Right renal cortex interstitium (tissue), 3 donors: ENCODE data around the gene PRF1. TPM values are rescaled to one million over a fixed set of nuclear protein-coding genes. Genes with fewer than 3 reads are reported as not detected.
"Not testable (repeated sequence)": the region's sequence is repeated elsewhere in the genome, so short reads cannot be mapped to it uniquely, and the experiment has no call there.

Experiments
- DNase-seq, 3 donors: peaks; one replicate each; pipeline ENCODE4 v3.0.0-alpha.2; 2013; ENCODE audit warnings: low read depth in 3 of 3, low spot score in 2 of 3
- polyA plus RNA-seq, 3 donors: library from polyadenylated mRNA; unstranded; fragments of 120-200 nt; gene quantifications; one replicate each; pipeline ENCODE4 v1.2.1, GENCODE V29; 2013; ENCODE audit not compliant: insufficient read length in 3 of 3

Gene PRF1
- polyA plus RNA-seq, result under 1 TPM; 0.72 to 0.82 (median 0.79) TPM

DNA sequence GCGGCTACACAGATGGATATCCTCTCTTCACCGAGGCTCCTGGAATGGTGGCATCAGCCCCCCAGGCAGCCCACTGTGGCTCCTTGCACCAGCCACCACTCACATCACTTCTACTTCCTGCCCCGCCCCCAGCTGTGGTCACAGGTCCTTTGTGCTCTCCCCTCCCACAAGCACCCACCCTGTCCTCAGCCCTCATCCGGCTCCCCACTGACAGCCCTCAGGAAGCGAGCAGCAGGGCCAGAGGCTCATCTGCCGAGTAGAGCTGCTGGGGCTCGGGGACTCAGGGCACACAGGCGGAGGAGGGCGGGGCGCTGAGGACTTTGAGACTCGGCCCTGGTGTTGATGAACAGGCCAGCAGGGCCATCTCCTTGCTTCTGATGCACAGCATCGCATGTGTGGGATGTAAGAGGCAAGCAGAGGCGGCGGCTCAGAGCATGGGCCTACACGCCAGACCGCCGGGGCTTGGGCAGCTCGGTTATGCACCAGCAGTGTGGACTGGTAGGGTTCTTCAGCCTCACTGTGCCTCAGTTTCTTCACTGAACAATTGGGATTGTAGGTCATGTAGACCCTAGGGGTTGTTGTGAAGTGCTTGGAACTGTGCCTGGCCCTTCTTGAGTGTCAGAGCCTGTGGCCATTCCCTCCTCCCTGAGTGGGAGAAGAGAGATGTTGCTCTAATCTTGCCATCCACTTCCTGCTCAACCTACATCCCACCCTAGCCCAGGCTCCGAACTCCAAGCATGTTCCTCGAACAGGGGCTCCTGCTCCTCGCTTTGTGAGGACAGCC lies at the start of gene PRF1:
PRF1 (minus strand) TSS at position 77 of the 784 bp plus-strand sequence. CDS start 1,839 bp downstream, outside the sequence.
- DNase-seq, result no peak

DNA sequence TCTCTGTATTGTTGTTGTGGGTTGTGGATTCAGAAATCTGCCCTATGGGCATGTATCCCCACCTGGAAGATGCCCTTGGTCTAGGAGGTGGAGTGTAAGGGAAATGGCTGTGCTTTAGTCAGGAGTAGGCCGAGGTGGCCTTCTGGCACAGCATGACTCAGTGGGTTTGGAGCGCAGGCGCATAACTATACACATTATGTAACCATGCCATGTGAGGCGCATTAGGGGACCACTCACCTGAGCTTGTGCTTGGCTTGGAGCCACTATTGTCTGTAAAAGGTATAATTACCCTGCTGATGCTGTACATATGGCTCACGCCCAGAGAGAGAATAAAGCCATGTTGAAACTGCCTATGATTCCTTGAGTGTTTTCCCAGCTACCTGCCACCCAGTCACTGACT lies 49.1 kb upstream of the PRF1 start:
- no peak for DNase-seq

DNA sequence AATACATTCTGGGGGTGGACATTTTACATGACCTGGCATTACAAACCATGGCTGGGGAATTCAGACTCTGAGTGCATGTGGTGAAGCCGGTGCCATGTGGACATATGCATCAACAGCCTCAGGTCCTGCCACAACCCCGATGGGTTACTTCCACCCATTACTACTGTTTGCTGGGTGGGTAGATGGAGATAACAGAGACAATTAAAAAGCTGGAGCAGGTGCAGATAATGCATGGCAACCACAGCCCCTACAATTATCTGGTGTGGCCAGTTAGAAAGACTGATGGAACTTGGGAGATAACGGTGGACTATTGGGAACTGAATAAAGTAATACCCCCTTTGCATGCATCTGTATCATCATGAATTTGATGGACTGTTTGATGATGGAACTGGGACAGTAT lies 48.2 kb upstream of the PRF1 start:
- DNase-seq, result no peak

DNA sequence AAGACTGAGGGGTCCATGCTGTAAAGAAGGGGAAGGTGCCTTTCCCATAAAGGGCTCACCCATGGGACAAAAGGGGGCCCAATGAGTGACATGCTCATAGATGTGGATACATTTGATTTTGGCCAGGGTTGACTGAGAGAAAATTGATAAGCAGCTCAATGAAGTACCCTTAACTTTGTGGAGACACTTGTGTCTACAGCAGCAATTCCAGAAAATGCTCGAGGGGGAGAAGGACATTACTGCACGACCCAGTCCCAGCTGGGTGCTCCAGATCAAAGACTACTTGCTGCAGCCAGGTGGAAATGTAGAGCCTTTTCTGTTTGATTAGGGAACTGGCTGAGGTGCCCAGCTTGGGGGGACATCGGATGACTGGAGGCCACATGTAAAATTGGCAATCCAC lies 47.6 kb upstream of the PRF1 start:
- DNase-seq, result no peak

DNA sequence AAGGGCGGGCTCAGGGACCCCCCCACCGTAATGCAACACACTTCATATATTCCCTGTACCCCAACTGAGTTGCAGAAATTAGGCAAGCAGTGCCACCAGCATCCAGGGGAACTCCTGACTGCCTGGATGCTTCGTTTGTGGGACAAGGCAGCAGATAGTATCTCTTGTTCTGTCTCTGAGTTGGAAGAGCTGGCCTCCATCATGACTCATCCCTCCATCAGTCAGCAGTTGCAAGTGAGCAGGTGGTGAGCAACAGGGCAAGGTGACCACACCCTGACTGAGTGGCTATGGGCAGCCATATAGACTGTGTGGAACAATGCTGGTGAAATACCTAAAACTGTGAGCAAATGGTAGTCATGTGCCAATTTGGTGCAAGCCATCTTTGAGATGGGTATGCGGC lies 47.0 kb upstream of the PRF1 start:
- no peak for DNase-seq

DNA sequence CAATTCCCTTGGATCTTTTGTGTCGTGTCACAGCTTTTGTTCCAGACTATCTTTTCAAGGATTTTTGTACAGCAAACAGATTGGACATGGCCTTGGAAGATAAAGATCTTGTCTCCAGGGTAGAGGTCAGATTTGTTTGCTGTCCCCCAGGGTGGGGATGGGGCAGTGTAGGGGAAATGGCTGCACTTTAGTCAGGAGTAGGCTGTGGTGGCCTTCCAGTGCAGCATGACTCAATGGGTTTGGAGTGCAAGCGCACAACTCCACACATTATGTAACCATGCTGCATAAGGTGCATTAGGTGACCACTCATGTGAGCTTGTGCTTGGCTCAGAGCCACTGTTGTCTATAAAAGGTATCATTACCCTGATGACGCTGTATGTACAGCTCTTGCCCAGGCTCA lies 45.9 kb upstream of the PRF1 start:
- no peak for DNase-seq

DNA sequence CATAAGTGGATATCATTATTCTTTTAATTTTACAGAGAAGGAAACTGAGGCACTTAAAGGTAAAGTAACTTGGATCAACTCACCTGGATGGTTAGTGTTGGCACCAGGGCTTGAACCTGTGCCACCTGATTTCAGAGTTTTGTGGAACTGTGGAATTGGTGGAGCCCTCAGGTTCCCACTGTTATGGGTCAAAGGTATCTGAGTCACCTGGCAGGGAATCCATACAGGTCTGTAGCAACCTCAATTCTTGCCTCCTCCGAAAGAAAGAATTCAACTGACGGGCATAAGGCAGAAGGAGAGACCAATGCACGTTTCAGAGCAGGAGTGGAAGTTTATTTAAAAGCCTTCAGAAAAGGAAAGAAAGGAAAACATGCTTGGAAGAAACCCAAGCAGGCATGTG lies 44.5 kb upstream of the PRF1 start:
- no peak for DNase-seq

DNA sequence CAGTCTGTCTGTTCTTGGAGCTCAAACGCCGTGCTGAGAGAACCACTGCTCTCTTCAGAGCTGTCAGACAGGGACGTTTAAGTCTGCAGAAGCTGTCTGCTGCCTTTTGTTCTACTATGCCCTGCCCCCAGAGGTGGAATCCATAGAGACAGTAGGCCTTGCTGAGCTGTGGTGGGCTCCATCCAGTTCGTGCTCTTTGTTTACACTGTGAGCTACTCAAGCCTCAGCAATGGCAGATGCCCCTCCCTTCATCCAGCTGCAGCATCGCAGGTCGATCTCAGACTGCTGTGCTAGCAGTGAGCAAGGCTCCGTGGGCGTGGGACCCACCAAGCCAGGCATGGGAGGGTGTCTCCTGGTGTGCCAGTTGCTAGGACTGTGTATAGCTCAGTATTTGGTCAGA lies 42.4 kb upstream of the PRF1 start:
- DNase-seq, result not testable (repeated sequence)

DNA sequence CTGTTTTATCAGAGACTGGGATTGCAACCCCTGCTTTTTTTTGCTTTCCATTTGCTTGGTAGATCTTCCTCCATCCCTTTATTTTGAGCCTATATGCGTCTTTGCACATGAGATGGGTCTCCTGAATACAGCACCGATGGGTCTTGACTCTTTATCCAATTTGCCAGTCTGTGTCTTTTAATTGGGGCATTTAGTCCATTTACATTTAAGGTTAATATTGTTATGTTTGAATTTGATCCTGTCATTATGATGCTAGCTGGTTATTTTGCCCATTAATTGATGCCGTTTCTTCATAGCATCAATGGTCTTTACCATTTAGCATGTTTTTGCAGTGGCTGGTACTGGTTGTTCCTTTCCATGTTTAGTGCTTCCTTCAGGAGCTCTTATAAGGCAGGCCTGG lies 40.7 kb upstream of the PRF1 start:
- DNase-seq, result not testable (repeated sequence)

DNA sequence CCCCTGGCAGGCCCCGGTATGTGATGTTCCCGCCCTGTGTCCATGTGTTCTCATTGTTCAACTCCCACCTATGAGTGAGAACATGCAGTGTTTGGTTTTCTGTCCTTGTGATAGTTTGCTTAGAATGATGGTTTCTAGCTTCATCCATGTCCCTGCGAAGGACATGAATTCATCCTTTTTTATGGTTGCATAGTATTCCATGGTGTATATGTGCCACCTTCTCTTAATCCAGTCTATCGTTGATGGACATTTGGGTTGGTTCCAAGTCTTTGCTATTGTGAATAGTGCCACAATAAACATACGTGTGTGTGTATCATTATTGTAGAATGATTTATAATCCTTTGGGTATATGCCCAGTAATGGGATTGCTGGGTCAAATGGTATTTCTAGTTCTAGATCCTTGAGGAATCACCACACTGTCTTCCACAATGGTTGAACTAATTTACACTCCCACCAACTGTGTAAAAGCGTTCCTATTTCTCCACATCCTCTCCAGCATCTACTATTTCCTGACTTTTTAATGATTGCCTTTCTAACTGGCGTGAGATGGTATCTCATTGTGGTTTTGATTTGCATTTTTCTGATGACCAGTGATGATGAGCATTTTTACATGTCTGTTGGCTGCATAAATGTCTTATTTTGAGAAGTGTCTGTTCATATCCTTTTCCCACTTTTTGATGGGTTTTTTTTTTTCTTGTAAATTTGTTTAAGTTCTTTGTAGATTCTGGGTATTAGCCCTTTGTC lies 37.3 kb upstream of the PRF1 start:
- not testable (repeated sequence) for DNase-seq

DNA sequence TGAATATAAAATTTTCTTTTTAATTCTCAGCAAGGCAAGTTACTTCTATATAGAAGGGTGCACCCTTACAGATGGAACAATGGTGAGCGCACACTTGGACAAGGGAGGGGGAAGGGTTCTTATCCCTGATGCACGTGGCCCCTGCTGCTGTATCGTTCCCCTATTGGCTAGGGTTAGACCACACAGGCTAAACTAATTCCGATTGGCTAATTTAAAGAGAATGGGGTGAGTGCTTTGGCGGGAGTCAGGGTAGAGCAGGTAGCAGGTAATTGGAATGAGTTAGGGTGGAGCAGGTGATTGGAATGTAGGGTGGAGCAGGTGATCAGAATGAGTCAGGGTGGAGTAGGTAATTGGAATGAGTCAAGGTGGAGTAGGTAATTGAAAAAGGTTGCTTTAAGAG lies 32.0 kb upstream of the PRF1 start:
- not testable (repeated sequence) for DNase-seq

DNA sequence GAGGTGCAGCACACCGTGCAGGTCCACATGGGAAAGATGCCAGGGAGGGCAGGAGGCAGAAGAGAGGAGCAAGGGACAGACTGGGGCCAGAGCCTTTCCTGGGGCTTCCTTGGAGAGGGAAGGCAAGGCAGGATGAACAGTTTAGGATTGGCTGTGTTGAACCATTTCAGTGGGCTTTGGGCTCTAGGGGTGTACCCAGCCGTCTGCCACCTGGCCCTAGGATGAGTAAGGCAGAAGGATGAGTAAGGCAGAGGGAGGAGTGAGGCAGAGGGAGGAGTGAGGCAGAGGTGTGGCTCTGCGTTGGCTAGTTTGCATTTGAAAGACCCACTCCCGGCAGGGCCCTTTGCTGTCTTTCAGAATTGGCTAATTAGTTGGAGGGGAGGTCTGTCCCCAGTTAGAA lies 31.5 kb upstream of the PRF1 start:
- DNase-seq, result no peak

DNA sequence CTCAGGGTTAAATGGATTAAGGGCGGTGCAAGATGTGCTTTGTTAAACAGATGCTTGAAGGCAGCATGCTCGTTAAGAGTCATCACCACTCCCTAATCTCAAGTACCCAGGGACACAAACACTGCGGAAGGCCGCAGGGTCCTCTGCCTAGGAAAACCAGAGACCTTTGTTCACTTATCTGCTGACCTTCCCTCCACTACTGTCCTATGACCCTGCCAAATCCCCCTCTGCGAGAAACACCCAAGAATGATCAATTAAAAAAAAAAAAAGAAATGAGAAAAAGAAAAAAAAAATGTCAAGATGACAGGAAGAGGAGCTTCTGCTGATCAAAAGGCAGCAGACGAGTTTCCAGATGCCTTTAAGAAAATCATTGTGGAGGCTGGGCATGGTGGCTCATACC lies 29.2 kb upstream of the PRF1 start:
- DNase-seq, result not testable (repeated sequence)

DNA sequence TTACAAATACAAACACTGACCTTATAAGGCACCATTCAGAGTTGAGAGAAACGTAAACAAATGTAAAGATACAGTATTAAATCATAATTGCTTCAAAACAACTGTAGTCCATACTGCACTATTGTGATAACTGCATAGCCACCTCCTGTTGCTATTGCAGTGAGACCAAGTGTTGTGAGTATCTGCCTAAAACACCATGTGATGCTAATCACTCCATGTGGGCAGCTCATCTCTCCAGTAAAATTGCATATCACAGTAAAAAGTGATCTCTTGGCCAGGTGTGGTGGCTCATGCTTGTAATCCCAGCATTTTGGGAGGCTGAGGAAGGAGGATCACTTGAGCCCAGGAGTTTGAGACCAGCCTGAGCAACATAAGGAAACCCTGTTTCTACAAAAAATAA lies 26.8 kb upstream of the PRF1 start:
- no peak for DNase-seq

DNA sequence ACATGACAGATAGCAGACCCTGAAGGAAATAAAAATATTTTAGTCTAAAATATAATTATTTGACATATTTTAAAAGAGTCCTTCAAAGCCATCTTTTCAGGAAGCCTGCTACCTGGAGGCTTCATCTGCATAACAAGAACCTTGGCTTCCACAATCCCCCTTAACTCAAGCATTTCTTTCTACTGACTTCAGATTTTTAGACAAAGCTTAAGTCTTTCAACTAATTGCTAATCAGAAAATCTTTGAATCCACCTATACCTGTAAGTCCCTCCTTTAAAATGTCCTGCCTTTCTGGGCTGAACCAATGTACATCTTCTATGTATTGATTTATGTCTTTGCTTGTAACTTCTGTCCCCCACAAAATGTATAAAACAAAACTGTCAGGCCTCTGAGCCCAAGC lies 23.5 kb upstream of the PRF1 start:
- no peak for DNase-seq

DNA sequence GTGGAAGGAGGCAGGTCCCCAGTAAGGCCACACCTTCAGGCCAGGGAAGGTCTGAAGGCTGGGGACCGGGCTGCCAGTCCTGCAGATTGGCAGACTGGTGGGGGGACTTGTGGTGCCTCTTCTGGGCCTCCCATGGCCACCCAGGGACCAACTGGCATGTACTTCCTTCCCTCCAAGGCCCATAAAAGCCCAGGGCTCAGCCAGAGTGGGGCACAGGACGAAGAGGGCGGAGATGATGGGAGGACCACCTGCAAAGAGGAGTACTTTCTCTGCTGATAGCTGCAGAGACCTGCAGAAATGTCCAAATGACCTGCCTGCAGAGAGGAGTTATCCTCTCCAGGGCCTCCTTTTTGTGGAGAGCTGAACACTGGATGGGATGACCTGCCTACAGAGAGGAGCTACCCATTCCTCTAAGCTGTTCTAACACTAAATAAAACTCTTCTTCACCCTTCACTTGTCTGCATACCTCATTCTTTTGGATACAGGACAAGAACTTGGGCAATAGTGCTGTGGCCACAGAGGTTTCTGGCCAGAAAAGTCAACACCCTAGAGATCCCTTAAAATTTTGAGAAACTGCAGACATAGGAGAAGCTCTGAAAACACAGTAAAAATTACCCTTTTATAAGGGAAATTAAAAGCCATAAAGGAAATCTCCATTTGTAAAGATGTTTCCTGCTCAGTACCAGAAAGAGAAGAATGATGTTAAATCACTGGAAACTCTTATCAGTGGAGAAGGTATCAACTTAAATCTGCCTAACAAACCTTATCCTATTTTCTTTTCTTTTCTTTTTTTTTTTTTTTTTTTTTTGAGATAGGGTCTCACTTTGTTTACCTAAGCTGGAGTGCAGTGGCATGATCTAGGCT lies 20.7 kb upstream of the PRF1 start:
- DNase-seq, result no peak

DNA sequence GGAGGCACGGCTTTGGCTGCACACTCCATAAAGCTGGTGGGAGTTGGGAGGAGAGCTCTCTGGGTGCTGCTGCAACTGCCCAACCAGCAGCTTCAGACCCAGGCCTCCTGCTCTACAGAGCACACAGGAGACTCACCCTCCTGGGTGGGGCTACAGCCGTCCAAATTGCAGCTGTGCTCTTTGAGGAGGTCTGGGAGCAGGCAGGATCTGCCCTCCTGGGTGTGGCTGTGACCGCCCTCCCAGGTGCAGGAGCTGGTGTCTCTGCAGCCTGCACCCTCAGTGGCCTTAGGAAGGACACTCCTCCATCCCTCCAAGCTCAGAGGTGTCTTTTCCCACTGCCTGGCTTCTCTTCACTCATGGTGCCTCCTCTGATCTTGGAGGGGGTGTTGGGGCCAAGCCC lies 20.0 kb upstream of the PRF1 start:
- no peak for DNase-seq

DNA sequence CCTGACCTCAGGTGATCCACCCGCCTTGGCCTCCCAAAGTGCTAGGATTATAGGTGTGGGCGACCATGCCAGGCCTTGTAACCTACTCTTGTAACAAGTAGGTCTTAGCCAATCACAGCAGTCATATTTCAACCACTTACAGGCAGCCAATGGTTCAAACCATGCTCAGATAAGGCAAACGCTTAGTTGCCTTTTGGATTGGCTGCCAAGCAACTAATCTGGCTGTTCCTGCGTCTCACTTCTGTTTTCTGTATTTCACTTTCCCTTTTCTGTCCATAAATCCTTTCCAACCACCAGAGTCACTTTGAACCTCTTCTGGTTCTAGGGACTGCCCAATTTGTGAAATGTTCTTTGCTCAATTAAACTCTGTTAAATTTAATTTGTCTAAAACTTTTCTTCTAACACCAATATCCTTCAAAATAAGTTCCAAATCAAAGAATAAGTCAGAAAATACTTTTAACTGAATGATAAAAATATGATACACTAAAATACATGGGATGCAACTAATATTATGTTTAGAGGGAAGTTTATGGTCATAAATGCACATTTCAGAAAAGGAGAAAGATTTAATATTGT lies 19.1 kb upstream of the PRF1 start:
- no peak for DNase-seq

DNA sequence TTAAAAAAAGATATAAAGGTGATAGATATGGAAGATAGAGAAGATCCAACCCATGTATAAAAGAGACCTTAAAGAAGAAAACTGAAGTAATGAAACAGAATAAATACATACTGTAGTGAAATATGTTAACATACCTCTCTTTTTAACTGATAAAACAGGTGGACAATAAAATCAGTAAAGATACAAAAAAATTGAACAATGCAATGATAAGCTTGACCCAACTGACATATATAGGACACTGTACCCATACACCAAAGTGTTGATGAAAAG lies 17.4 kb upstream of the PRF1 start:
- no peak for DNase-seq

DNA sequence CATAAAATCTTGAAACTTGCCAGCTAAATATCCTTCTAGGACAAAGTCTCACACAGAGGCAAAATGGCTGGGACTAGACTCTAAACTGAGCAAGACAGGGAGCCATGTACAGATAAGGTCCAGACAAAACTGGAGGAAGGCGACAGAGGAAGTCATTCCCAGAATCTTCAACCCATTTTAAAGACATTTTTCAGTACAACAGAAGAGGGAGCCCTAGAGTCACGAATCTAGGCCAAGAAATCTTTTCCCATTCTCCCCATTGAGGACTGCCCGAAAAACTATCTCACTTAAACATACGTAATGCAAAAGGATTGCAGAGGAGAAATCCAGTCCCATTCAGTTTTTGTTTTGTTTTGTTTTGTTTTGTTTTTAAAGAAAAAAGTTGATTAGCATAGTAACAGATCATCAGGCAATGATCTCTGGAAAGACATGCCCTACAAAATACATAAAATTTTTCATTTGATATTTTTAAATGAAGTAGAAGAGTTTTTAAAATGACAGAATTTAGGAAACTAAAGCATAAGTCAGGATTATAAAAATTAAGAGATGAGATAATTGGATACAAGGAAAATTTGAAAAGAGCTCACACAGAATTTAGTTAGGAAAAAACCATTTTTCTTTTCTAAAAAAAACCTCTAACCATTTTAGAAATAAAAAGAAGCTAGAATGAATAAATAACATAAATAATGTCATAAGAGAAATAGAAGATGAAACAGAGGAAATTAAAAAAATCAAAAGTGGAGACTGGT lies 16.9 kb upstream of the PRF1 start:
- no peak for DNase-seq
